Omental fat pad (tissue), 4 donors: ENCODE measurements around the gene PTPRK. TPM values are rescaled to one million over a fixed set of nuclear protein-coding genes. Genes with fewer than 3 reads are reported as not detected.

ENCODE experiments used
- ATAC-seq: fragments of 150-250 bp; one replicate; pipeline ENCODE4 v1.9.1; 2016; ENCODE audit warnings: mild to moderate bottlenecking, moderate library complexity; ENCODE audit not compliant: low FRiP score
- DNase-seq: peaks from one replicate; pipeline ENCODE4 v3.0.0-alpha.2; 2019; ENCODE audit warnings: low spot score
- CTCF ChIP-seq, 3 donors: fragments of 450-650 bp; IDR thresholded peaks; one replicate each; pipeline ENCODE4 v1.5.1; 2016 to 2017; ENCODE audit warnings: antibody characterized with exemption in 3 of 3, mild to moderate bottlenecking in 3 of 3, moderate library complexity in 2 of 3
- total RNA-seq, 4 donors: library from RNA; depleted of rRNA; stranded (reverse); fragments of >200 nt; gene quantifications; one replicate each; pipeline ENCODE4 v1.1.0, GENCODE V29; 2016

Gene PTPRK
- total RNA-seq, 4 donors from 2014 or later: 16.2 to 32.6 (median 20.9) TPM

DNA sequence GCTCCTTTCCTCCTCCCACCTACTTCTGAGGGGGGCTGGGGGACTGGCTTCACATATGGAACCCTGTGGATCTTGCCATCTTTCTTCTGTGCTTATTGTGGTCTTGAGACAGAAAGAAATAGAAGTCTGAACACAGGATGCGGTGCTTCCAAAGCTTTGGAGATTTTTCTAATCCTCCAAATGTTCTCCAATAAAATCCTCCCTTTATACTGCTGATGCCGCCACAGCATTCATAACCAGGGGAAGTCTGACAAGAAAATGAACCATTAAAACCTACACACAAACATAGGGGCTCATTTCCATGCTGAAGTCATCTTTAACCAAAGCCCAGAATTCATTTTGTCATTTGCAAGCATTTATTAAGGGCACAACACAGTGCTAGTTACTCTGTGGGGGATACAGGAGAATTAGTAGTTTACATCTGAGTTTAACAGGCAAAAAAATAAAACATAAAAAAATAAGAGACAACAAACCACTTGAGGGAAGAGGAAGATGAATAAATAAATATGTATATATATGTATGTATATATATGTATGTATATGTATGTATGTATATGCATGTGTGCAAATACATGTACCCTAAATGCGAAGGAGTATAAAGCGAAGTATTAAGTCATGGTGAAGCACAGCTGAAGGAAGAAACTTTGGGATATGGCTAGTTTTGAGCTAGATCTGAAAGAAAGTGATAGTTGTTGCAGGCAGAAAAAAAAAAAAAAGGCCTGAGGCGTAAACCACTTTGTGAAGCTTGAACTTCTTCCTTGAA, 5.9 kb upstream of the PTPRK start:
- DNase-seq (no peak), ATAC-seq (no peak)
- no peak for TF ChIP-seq CTCF (IDR thresholded peaks at IDR 0.05)

DNA sequence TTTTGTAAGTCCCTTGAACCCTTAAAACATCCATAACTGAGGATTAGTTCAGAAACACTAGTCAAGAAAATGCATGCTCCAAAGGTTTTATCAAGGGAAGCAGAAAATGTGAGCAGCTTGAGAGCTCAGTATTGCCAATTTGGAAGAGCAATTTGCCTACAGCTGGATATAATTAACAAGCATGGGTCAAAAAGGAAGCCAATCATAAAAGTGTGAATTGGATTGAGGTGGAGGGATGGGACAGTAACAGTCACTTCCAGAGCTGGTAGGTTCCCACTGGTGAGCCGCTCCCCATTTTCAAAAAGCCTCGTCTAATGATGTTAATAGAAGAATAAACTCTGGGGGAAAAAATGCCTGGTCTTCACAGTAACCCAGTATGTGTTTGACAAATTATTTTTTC, 5.0 kb upstream of the PTPRK start:
- ATAC-seq (no peak), DNase-seq (no peak)
- TF ChIP-seq CTCF (IDR thresholded peaks at IDR 0.05): no peak

DNA sequence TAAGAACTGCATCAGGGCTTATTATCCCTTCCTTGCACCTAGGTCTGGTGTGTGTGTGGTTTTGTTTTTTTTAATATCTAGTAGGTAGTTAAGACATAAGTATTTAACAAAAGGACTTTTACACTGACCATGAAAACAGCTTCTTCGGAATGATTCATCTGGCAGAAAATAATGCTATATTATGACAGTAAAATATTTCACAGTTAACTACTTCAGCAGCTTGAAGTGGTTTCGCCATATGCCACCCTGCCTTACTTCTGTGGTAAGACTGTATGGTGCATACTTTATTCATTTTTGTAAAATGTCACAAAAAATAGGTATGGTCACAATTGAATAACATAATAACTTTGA, 858 bp upstream of the PTPRK start:
- ATAC-seq (no peak), DNase-seq (no peak)
- TF ChIP-seq CTCF (IDR thresholded peaks at IDR 0.05): no peak

- no peak for TF ChIP-seq CTCF (IDR thresholded peaks at IDR 0.05)
- DNase-seq: peak; percentile 24
Measured at GRCh38 chr6:128519931-128520435, 416 bp downstream of the PTPRK start.

DNA sequence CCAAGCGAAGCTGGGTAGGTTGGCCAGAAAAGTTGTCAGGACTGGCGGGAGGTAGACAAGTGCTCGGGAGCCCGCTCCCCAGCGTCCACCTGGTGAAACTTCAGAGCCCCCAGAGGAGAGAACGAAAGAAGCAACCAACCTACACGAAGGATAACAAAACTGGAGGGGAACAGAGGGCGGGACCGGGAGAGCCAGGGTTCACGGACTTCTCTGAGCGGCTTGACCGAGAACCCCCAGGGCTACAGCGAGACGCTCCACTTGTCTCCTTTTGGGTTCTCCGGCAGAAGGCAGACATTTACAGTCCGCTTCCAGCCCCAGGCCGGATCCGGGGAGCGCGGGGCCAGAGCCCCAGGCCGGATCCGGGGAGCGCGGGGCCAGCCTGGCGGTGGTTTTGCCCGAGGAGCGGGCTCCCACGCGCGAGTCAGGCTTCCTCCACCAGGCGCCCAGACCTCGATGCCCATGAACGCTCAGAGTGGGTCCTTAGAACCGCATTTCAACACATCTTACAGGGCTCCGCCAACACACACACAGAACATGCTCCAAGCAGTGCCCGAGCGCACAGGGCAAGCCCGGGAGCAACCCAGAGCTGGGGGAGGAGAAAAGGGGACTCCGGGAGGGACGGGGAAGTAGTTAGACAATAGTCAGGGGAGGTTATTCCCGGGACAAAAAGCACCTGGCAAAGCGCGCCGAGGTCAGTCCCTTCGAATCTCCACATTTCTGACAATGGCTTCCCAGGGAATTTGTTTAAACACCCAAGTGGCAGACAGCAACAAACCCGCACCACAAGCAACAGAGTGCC, 1.1 kb downstream of the PTPRK start:
- DNase-seq (no peak), ATAC-seq (peak; percentile 49)
- no peak for TF ChIP-seq CTCF (IDR thresholded peaks at IDR 0.05)

More at GRCh38 chr6:128519931-128520435, 416 bp downstream of the PTPRK start:
- ATAC-seq: peak; percentile 58

- TF ChIP-seq CTCF (IDR thresholded peaks at IDR 0.05): no peak
- ATAC-seq (no peak), DNase-seq (no peak)
Measured at GRCh38 chr6:128518434-128519131, 1.8 kb downstream of the PTPRK start.
